BJ (cell line): ENCODE data around the gene CTNND2. TPM values are rescaled to one million over a fixed set of nuclear protein-coding genes. Genes with fewer than 3 reads are reported as not detected.

Source experiments
- CTCF ChIA-PET: fragments of 350-600 bp; formaldehyde crosslinking; extraction: SDS; loops from one replicate; lab custom pipeline; 2021; ENCODE audit warnings: antibody characterized with exemption, inconsistent platforms; lab: Yijun Ruan, JAX
- POLR2A ChIA-PET: fragments of 300-600 bp; sonication (Branson Sonifier 250); formaldehyde crosslinking; extraction: SDS; loops from one replicate; lab custom pipeline; 2021; ENCODE audit warnings: antibody characterized with exemption; lab: Charles Lee
- DNase-seq: peaks from one replicate; pipeline ENCODE4 v3.0.0-alpha.2; 2011; ENCODE audit warnings: low read depth
- H3K27me3 ChIP-seq: 2 replicates; pipeline ENCODE4 v1.6.0; 2011; ENCODE audit warnings: low read length; ENCODE audit not compliant: control insufficient read depth, insufficient read depth
- H3K36me3 ChIP-seq: 2 replicates; pipeline ENCODE4 v1.5.1; 2011; ENCODE audit warnings: low read length; ENCODE audit not compliant: control insufficient read depth, insufficient read depth
- H3K4me3 ChIP-seq: 2 replicates; pipeline ENCODE4 v1.5.1; 2011; ENCODE audit warnings: low read depth, mild to moderate bottlenecking, control low read depth, low read length
- CTCF ChIP-seq: IDR thresholded peaks from 2 replicates; pipeline ENCODE4 v1.5.1; 2011; ENCODE audit warnings: low read depth, mild to moderate bottlenecking, control low read depth, inconsistent platforms, low read length, moderate library complexity; ENCODE audit not compliant: insufficient read depth
- polyA plus RNA-seq: library from polyadenylated mRNA; depleted of rRNA; stranded (reverse); fragments of >200 nt; gene quantifications from 2 replicates; pipeline ENCODE4 v1.2.3, GENCODE V29; 2011

Gene CTNND2
- polyA plus RNA-seq, 1 experiment, result not detected

GRCh38 chr5:11047625-11048024 is 856.6 kb downstream of the CTNND2 start:
- POLR2A ChIA-PET, result no interaction called here
- DNase-seq, result no peak

GRCh38 chr5:11047030-11047429 is 857.2 kb downstream of the CTNND2 start:
- CTCF ChIA-PET, result interaction anchor here (0.6 to 1.3 kb wide), 3 partner anchors 22 to 349 kb away, joined by 3 read pairs; no protein-coding TSS in a partner anchor
- no peak for TF ChIP-seq CTCF
- DNase-seq, result no peak
- Histone ChIP-seq H3K4me3 (no peak overlapping the region), H3K27me3 (no peaks in the 10 kb centered on the region; the same call in none of the 2 replicates), H3K36me3 (no peaks in the 10 kb centered on the region)
- POLR2A ChIA-PET, result no interaction called here

More at GRCh38 chr5:11047625-11048024, 856.6 kb downstream of the CTNND2 start:
- TF ChIP-seq CTCF, result no peak
- CTCF ChIA-PET, result interaction anchor here (1.3 kb wide), 1 partner anchor 186 kb away, joined by 3 read pairs; no protein-coding TSS in a partner anchor
- Histone ChIP-seq H3K36me3 (no peaks in the 10 kb centered on the region), H3K4me3 (no peak overlapping the region), H3K27me3 (no peaks in the 10 kb centered on the region; the same call in none of the 2 replicates)

- no peak overlapping the region for H3K4me3 ChIP-seq
- no peaks in the 10 kb centered on the region for H3K36me3 ChIP-seq
- TF ChIP-seq CTCF, result peak; percentile 38; the same call in 1 of the 2 replicates
- POLR2A ChIA-PET, result no interaction called here
- no peak for DNase-seq
- no peaks in the 10 kb centered on the region; the same call in none of the 2 replicates for H3K27me3 ChIP-seq
- CTCF ChIA-PET, result interaction anchor here (1.2 kb wide), 1 partner anchor 348 kb away, joined by 3 read pairs; no protein-coding TSS in a partner anchor
Measured at GRCh38 chr5:11046160-11046559, 858.1 kb downstream of the CTNND2 start.

- ChIA-PET POLR2A (no interaction called here), CTCF (no interaction called here)
- Histone ChIP-seq H3K27me3 (no peaks in the 10 kb centered on the region; the same call in none of the 2 replicates), H3K36me3 (no peaks in the 10 kb centered on the region), H3K4me3 (no peak overlapping the region)
- TF ChIP-seq CTCF, result no peak
- no peak for DNase-seq
Measured at GRCh38 chr5:11045411-11045810, 858.8 kb downstream of the CTNND2 start.

- TF ChIP-seq CTCF, result no peak
- POLR2A ChIA-PET, result no interaction called here
- Histone ChIP-seq H3K36me3 (no peaks in the 10 kb centered on the region), H3K4me3 (no peak overlapping the region), H3K27me3 (no peaks in the 10 kb centered on the region; the same call in none of the 2 replicates)
- CTCF ChIA-PET, result interaction anchor here (0.6 to 0.7 kb wide), 2 partner anchors 371 to 1857 kb away, joined by 3 read pairs; no protein-coding TSS in a partner anchor
- DNase-seq, result no peak
Measured at GRCh38 chr5:11044581-11044980, 859.7 kb downstream of the CTNND2 start.
